OCI-LY3 (cell line): ENCODE results near the gene SMAD7.

Experiments used
- CTCF ChIP-seq: fragments of 200-600, 300-600 bp; sonication (generic); IDR thresholded peaks from 2 replicates; pipeline ENCODE4 v1.5.1; 2014; ENCODE audit warnings: antibody characterized with exemption, low read length, low read depth
- EZH2phosphoT487 ChIP-seq: fragments of 200-600 bp; shearing (Covaris generic); IDR thresholded peaks from 2 replicates; pipeline ENCODE4 v1.6.1; 2018; ENCODE audit warnings: antibody characterized with exemption, mixed run types, low read depth

- TF ChIP-seq CTCF: no peak
- no peak for TF ChIP-seq EZH2phosphoT487
Observed at GRCh38 chr18:48893061-48893607, 57.6 kb downstream of the SMAD7 start.
